Pancreas (tissue), 10 donors: Measurements from ENCODE around the gene DHRS1. TPM values are rescaled to one million over a fixed set of nuclear protein-coding genes. Genes with fewer than 3 reads are reported as not detected.
A peak's percentile ranks its signal among the peaks of the same experiment; 100 is the strongest.

Source experiments
- ATAC-seq, 4 donors: fragments of 200-7000 bp; cut with Tn5 transposase; one replicate each; pipeline versions ENCODE4 v1.8.0 to v1.9.1; 2020; ENCODE audit warnings: mild to moderate bottlenecking in 4 of 4, moderate library complexity in 4 of 4
- DNase-seq, 6 donors: peaks; one replicate each; pipeline ENCODE4 v3.0.0-alpha.2; 2020
- FAIRE-seq: peaks from 2 replicates; lab custom pipeline; 2012; peaks lifted over from hg19 to GRCh38; lab: Jason Lieb, UNC
- H3K27ac ChIP-seq, 4 donors: fragments of 200-600 bp; sonication (generic); 1 replicate in 3 of 4; 2 replicates in 1 of 4; pipeline versions ENCODE4 v1.5.0 to v1.8.0; 2020
- H3K27me3 ChIP-seq, 4 donors: fragments of 200-600 bp; one replicate each; pipeline ENCODE4 v1.8.0; 2021
- H3K36me3 ChIP-seq, 3 donors: fragments of 200-600 bp; sonication (generic) in 1 of 3; one replicate each; pipeline versions ENCODE4 v1.5.0 to v1.8.0; 2020 to 2021
- H3K4me1 ChIP-seq, 3 donors: fragments of 200-600 bp; one replicate each; pipeline ENCODE4 v1.8.0; 2021
- H3K4me3 ChIP-seq, 4 donors: fragments of 200-600 bp; sonication (generic) in 2 of 4; one replicate each; pipeline versions ENCODE4 v1.5.0 to v1.8.0; 2020 to 2021
- H3K9me3 ChIP-seq, 4 donors: fragments of 200-600 bp; one replicate each; pipeline ENCODE4 v1.8.0; 2021
- CTCF ChIP-seq, 4 donors: fragments of 200-600 bp; sonication (generic) in 3 of 4; IDR thresholded peaks; one replicate each; pipeline versions ENCODE4 v1.5.0 to v1.8.0; 2021; ENCODE audit warnings: antibody characterized with exemption in 4 of 4
- WGBS, 2 donors: extraction: QIAGEN DNeasy Blood & Tissue Kit; methylation state at CpG; one replicate each; pipeline ENCODE4 v1.1.7; 2013; 5-methylcytosine and 5-hydroxymethylcytosine counted together
- intact Hi-C, 3 donors: fragments of 100-400 bp; cut with DNase I; formaldehyde crosslinking; loops; one replicate each; pipeline versions ENCODE4 v1.11.1 to v1.14.2; 2022
- polyA plus RNA-seq, 2 donors: library from polyadenylated mRNA; stranded (reverse); fragments of 200-250 nt; gene quantifications; one replicate each; pipeline ENCODE4 v1.2.3, GENCODE V29; 2013
- total RNA-seq, 6 donors: library from RNA; stranded (reverse); fragmentation: NEBNext Ultra II Directional in 4 of 6; extraction: Animal tissue kit (Norgen Biotek cat#: 25700) in 4 of 6; gene quantifications; one replicate each; pipeline versions ENCODE4 v1.2.1 to v1.2.4, GENCODE V29; 2021 to 2023
- donor health status: healthy with polysubstance abuse.
- donor health status: DM: no; HTN: no; CAD: no; lungs with moderate emphysema.
- donor health status: DM: no; HTN: no; CAD: no.
- donor health status: control.
- donor health status: control.
- donor health status: Bipolar disorder and iron deficiency.
- donor health status: DM: yes; HTN: yes; CAD: no.
- donor health status: DM: no; HTN: no; CAD: no.
- donor health status: DM: no; HTN: no; CAD: no.
- donor health status: DM: yes; HTN: yes; CAD: no.

The DHRS1 gene
- total and polyA plus RNA-seq, 8 donors: 6.1 to 21.1 (median 13.6) TPM

GRCh38 chr14:24272467-24272866 is 27.1 kb downstream of the DHRS1 start:
- FAIRE-seq (no peak), ATAC-seq (no peak), DNase-seq (no peak)
- intact Hi-C loops: no loop called here
- peak overlapping the region in 2 of 4 donors; percentile 94 to 97 for H3K27ac ChIP-seq
- H3K27me3 ChIP-seq: no peaks in the 10 kb centered on the region
- peaks cover 11 to 25% (median 18%) of the 10 kb centered on the region in 3 donors for H3K4me1 ChIP-seq
- no peaks in the 10 kb centered on the region for H3K9me3 ChIP-seq
- no peak for TF ChIP-seq CTCF (IDR thresholded peaks at IDR 0.05)
- WGBS, 2 donors: 74 to 80% methylated on average over 2 of the region's 2 CpGs
- no peak overlapping the region for H3K4me3 ChIP-seq
- H3K36me3 ChIP-seq: peaks cover 0 to 4% (median 0%) of the 10 kb centered on the region in 3 donors

GRCh38 chr14:24271834-24272263 is 27.7 kb downstream of the DHRS1 start:
- intact Hi-C loops: no loop called here
- H3K36me3 ChIP-seq: peaks cover 0 to 10% (median 0%) of the 10 kb centered on the region in 3 donors
- no peaks in the 10 kb centered on the region for H3K9me3 ChIP-seq
- 5 to 10% methylated on average over 3 of the region's 3 CpGs for WGBS, 2 donors
- TF ChIP-seq CTCF (IDR thresholded peaks at IDR 0.05): no peak
- no peak for ATAC-seq
- peak overlapping the region; percentile 48 to 99 (median 90) for H3K4me3 ChIP-seq
- FAIRE-seq: no peak
- no peak for DNase-seq
- H3K27ac ChIP-seq: peak overlapping the region; percentile 90 to 98 (median 96)
- H3K27me3 ChIP-seq: no peaks in the 10 kb centered on the region
- peaks cover 11 to 25% (median 18%) of the 10 kb centered on the region in 3 donors for H3K4me1 ChIP-seq

- Histone ChIP-seq H3K27ac (peak within 1 kb of the TSS; percentile 90 to 98 (median 96)), H3K4me3 (peak within 1 kb of the TSS; percentile 48 to 99 (median 90)), H3K36me3 (peaks cover 0 to 16% (median 0%) of the 10 kb centered on the region in 3 donors), H3K4me1 (peaks cover 11 to 25% (median 18%) of the 10 kb centered on the region in 3 donors), H3K27me3 (no peaks in the 10 kb centered on the region), H3K9me3 (no peaks in the 10 kb centered on the region)
- 0 to 1% methylated on average over 42 to 61 of the region's 61 CpGs for WGBS, 2 donors
- FAIRE-seq: no peak
- intact Hi-C loops: no loop called here
- DNase-seq: peak; percentile 89 to 96 (median 92)
- peak; percentile 49 to 73 (median 60) for TF ChIP-seq CTCF (IDR thresholded peaks at IDR 0.05)
- ATAC-seq: peak; percentile 90 to 96 (median 91)
Measured at GRCh38 chr14:24271134-24271833, 28.3 kb downstream of the DHRS1 start, which contains the start of gene RABGGTA. Gene RABGGTA (minus strand): TSS chr14:24271597. CDS start chr14:24271115, 482 bp downstream.

GRCh38 chr14:24270537-24271133 is 28.9 kb downstream of the DHRS1 start:
- H3K27ac ChIP-seq: peak overlapping the region; percentile 90 to 98 (median 96)
- H3K4me1 ChIP-seq: peaks cover 11 to 25% (median 18%) of the 10 kb centered on the region in 3 donors
- FAIRE-seq: no peak
- no peaks in the 10 kb centered on the region for H3K9me3 ChIP-seq
- peak in 3 of 4 donors; percentile 1 to 4 (median 3) for ATAC-seq
- intact Hi-C loops: no loop called here
- peaks cover 0 to 18% (median 0%) of the 10 kb centered on the region in 3 donors for H3K36me3 ChIP-seq
- no peaks in the 10 kb centered on the region for H3K27me3 ChIP-seq
- no peak for TF ChIP-seq CTCF (IDR thresholded peaks at IDR 0.05)
- 12% methylated on average over 13 of the region's 13 CpGs for WGBS, 2 donors
- no peak for DNase-seq
- H3K4me3 ChIP-seq: peak overlapping the region; percentile 48 to 99 (median 90)
